Right atrium auricular region (tissue), 2 donors: ENCODE results near the gene SPANXN5. TPM values are rescaled to one million over a fixed set of nuclear protein-coding genes. Genes with fewer than 3 reads are reported as not detected.
"Not testable (repeated sequence)": the region's sequence is repeated elsewhere in the genome, so short reads cannot be mapped to it uniquely, and the experiment has no call there.

ENCODE experiments used
- DNase-seq: peaks from one replicate; pipeline ENCODE4 v3.0.0-alpha.2; 2019; ENCODE audit warnings: low spot score
- H3K27ac ChIP-seq, 2 donors: fragments of 200-600 bp; sonication (generic); 1 replicate in 1 of 2; 2 replicates in 1 of 2; pipeline ENCODE4 v1.5.1; 2016 to 2019
- H3K27me3 ChIP-seq, 2 donors: fragments of 200-600 bp; sonication (generic); one replicate each; pipeline versions ENCODE4 v1.5.1 to v1.6.0; 2017 to 2019
- H3K36me3 ChIP-seq: fragments of 200-600 bp; sonication (generic); one replicate; pipeline ENCODE4 v1.5.1; 2016
- H3K4me1 ChIP-seq, 2 donors: fragments of 200-600 bp; sonication (generic); one replicate each; pipeline versions ENCODE4 v1.5.1 to v1.6.0; 2017 to 2019
- H3K4me3 ChIP-seq, 2 donors: fragments of 200-600 bp; sonication (generic); 1 replicate in 1 of 2; 2 replicates in 1 of 2; pipeline ENCODE4 v1.5.1; 2017 to 2019; ENCODE audit warnings: mild to moderate bottlenecking in 1 of 2, moderate library complexity in 1 of 2
- H3K9me3 ChIP-seq, 2 donors: fragments of 200-600 bp; sonication (generic); one replicate each; pipeline ENCODE4 v1.5.1; 2019
- total RNA-seq, 2 donors: library from RNA; depleted of rRNA; stranded (reverse); fragments of >200 nt; gene quantifications; one replicate each; pipeline ENCODE4 v1.1.0, GENCODE V29; 2016
- TF ChIP-seq, protein P1 (sequence below), 2 donors: fragments of 200-600 bp; sonication (generic); IDR thresholded peaks; one replicate each; pipeline ENCODE4 v1.5.1; 2019; ENCODE audit warnings: antibody characterized with exemption in 2 of 2

Gene SPANXN5, protein sequence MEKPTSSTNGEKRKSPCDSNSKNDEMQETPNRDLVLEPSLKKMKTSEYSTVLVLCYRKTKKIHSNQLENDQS
- not detected for total RNA-seq

DNA sequence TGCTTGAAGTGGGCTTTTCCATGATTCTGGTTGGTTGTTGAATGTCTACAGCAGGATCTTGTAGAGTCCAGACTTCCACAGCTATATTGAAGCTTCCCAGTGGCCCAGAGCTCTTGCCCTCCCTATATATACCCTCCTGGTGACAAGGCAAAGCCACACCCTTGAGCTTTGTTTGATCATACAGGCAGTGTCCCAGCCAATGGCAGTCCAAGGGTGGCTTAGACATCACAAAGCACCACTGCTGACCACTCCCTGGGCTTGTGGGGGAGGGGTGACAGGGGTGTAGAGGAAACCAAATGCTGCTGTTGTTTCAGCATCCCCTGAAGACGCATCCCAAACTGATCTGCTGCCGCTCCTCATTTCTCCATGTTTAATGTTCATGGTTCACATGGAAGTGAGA lies at the start of gene SPANXN5:
TSS of gene SPANXN5 (minus strand) at position 101 of the 400 bp plus-strand sequence. CDS start at position 22, 79 bp downstream.
- not testable (repeated sequence) for H3K27me3 ChIP-seq, H3K36me3 ChIP-seq, H3K4me3 ChIP-seq, H3K4me1 ChIP-seq, DNase-seq, H3K27ac ChIP-seq, H3K9me3 ChIP-seq

DNA sequence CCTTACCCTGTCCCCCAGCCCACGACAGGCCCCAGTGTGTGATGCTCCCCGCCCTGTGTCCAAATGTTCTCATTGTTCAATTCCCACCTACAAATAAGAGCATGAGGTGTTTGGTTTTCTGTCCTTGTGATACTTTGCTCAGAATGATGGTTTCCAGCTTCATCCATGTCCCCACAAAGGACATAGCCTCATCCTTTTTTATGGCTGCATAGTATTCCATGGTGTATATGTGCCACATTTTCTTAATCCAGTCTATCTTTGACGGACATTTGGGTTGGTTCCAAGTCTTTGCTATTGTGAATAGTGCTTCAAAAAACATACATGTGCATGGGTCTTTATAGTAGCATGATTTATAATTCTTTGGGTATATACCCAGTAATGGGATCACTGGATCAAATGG lies 46.4 kb upstream of the SPANXN5 start:
- not testable (repeated sequence) for DNase-seq, H3K4me1 ChIP-seq, H3K9me3 ChIP-seq, H3K36me3 ChIP-seq, H3K27ac ChIP-seq, H3K27me3 ChIP-seq, H3K4me3 ChIP-seq

DNA sequence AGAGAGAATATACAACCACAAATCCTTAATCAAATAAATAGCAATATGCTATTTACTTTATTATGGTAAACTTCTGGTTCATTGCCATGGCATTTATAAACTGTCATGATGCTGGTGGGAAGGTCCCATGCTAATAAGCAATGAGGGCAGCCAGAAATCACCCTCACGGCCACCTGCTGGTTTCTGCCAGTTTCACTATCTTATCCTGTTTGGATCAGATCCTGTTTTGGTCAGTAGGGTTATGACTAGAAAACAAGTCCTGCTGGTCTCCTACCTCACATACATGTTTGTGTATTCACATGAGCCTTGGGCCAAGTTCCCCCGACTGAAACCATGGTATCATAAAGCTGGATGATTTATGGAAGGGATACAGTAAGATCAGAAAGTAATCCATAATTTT lies 41.9 kb upstream of the SPANXN5 start:
- DNase-seq: no peak
- Histone ChIP-seq H3K36me3 (no peaks in the 10 kb centered on the region), H3K27ac (no peak overlapping the region), H3K27me3 (no peaks in the 10 kb centered on the region), H3K4me1 (no peaks in the 10 kb centered on the region), H3K9me3 (peaks cover 0 to 9% of the 10 kb centered on the region in 2 donors), H3K4me3 (no peak overlapping the region)
- TF ChIP-seq, protein P1, sequence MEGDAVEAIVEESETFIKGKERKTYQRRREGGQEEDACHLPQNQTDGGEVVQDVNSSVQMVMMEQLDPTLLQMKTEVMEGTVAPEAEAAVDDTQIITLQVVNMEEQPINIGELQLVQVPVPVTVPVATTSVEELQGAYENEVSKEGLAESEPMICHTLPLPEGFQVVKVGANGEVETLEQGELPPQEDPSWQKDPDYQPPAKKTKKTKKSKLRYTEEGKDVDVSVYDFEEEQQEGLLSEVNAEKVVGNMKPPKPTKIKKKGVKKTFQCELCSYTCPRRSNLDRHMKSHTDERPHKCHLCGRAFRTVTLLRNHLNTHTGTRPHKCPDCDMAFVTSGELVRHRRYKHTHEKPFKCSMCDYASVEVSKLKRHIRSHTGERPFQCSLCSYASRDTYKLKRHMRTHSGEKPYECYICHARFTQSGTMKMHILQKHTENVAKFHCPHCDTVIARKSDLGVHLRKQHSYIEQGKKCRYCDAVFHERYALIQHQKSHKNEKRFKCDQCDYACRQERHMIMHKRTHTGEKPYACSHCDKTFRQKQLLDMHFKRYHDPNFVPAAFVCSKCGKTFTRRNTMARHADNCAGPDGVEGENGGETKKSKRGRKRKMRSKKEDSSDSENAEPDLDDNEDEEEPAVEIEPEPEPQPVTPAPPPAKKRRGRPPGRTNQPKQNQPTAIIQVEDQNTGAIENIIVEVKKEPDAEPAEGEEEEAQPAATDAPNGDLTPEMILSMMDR (IDR thresholded peaks at IDR 0.05): no peak

DNA sequence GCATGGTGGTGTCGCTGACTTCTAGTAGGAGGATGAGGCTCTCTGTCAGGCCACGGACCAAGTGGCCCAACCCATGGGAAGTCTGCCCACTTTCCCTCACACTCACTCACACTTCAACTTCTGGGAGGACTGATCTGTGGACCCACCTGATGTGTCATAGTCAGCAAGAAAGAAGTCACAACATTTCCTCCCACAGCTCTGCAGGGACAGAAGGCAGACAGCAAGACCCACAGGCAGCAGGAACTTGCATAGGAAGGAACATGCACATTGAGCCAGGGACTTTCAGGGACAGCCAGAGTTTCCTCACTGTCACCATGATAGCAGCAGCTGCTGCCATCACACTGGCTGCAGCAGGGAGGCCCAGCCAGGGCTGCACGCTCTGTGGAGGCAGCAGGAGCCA lies 33.3 kb upstream of the SPANXN5 start:
- H3K9me3 ChIP-seq: no peaks in the 10 kb centered on the region
- H3K36me3 ChIP-seq: no peaks in the 10 kb centered on the region
- no peaks in the 10 kb centered on the region for H3K27me3 ChIP-seq
- no peak for DNase-seq
- no peaks in the 10 kb centered on the region for H3K4me1 ChIP-seq
- H3K4me3 ChIP-seq: no peak overlapping the region
- H3K27ac ChIP-seq: no peak overlapping the region
- TF ChIP-seq, protein P1 (IDR thresholded peaks at IDR 0.05): no peak

DNA sequence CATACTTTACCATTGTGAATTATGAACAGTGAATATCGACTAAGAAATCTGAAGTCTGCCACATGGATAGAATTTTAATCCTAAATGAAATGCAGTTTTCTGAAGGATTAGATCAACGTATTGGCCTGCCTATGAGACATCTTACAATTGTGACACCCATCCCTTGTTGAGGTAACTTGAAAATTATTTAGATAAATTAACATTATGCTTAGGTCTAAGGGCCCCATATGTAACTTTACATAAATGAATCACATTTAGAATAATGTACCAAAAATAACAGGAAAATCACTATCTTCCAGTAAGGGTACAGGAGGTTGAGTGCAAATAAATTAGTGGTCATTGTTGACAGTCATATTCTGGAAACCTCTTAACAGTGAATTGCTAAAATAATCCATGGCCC lies 27.4 kb upstream of the SPANXN5 start:
- H3K27ac ChIP-seq: no peak overlapping the region
- no peak for DNase-seq
- TF ChIP-seq, protein P1 (IDR thresholded peaks at IDR 0.05): no peak
- H3K36me3 ChIP-seq: no peaks in the 10 kb centered on the region
- no peaks in the 10 kb centered on the region for H3K27me3 ChIP-seq
- no peak overlapping the region for H3K4me3 ChIP-seq
- no peaks in the 10 kb centered on the region for H3K9me3 ChIP-seq
- H3K4me1 ChIP-seq: no peaks in the 10 kb centered on the region

DNA sequence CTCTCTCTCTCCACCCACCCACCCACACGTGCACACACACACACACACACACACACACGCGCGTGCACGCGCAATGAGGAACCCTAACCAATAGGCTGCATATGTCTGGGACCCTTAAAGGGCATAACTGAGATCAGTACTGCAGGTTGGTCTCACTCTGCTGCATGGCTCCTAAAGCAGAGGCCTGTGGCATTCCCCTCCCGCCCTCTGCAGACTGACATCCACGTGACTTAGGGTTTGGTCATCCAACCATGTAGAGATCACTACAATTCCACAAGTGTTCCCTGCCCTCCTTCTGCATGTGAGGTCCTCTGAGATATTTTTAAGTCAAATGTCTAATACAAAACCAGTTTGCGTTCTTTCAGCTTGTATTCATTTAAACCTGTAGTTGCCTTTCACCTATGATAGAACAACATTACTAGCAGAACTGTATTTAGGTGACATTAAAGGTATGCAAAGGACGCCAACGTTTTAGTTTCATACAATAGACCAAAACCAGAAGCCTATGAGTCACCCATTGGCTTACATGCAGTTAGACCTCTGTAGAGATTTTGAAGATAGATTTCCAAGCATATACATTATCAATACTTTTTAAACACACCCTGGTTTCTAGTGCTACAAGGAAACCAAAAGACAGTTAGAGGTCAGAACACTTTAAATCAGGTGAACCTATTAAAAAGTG lies 24.0 kb upstream of the SPANXN5 start:
- H3K4me1 ChIP-seq: no peaks in the 10 kb centered on the region
- no peak overlapping the region for H3K4me3 ChIP-seq
- H3K27me3 ChIP-seq: no peaks in the 10 kb centered on the region
- H3K9me3 ChIP-seq: no peaks in the 10 kb centered on the region
- no peak for DNase-seq
- no peak overlapping the region for H3K27ac ChIP-seq
- no peaks in the 10 kb centered on the region for H3K36me3 ChIP-seq
- TF ChIP-seq, protein P1 (IDR thresholded peaks at IDR 0.05): no peak

DNA sequence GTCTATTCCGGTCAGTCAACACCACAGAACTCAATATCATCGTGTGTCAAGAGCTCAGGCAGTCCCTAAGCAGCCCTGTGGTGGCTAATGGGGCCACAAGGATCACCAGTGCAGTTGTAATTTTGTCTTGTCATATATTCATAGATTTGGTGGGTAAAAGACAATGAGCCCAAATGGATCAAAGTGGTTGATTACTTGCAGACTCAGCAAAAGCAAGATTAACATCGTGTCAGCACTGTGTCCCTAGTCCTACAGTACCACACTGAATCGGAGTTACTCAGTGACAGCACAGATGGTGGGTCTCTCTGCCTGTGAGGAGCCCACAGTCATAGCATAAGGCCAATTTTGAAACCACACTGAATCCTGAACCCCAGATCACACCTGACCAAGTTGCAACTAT lies 22.6 kb upstream of the SPANXN5 start:
- DNase-seq: no peak
- Histone ChIP-seq H3K4me1 (no peaks in the 10 kb centered on the region), H3K9me3 (no peaks in the 10 kb centered on the region), H3K36me3 (no peaks in the 10 kb centered on the region), H3K4me3 (no peak overlapping the region), H3K27ac (no peak overlapping the region), H3K27me3 (no peaks in the 10 kb centered on the region)
- TF ChIP-seq, protein P1 (IDR thresholded peaks at IDR 0.05): no peak
